BJ (cell line): ENCODE measurements around the gene HCFC1. TPM values are rescaled to one million over a fixed set of nuclear protein-coding genes. Genes with fewer than 3 reads are reported as not detected.

Experiments
- CTCF ChIA-PET: fragments of 350-600 bp; formaldehyde crosslinking; extraction: SDS; loops from one replicate; lab custom pipeline; 2021; ENCODE audit warnings: antibody characterized with exemption, inconsistent platforms; lab: Yijun Ruan, JAX
- POLR2A ChIA-PET: fragments of 300-600 bp; sonication (Branson Sonifier 250); formaldehyde crosslinking; extraction: SDS; loops from one replicate; lab custom pipeline; 2021; ENCODE audit warnings: antibody characterized with exemption; lab: Charles Lee
- DNase-seq: peaks from one replicate; pipeline ENCODE4 v3.0.0-alpha.2; 2011; ENCODE audit warnings: low read depth
- H3K27me3 ChIP-seq: 2 replicates; pipeline ENCODE4 v1.6.0; 2011; ENCODE audit warnings: low read length; ENCODE audit not compliant: control insufficient read depth, insufficient read depth
- H3K36me3 ChIP-seq: 2 replicates; pipeline ENCODE4 v1.5.1; 2011; ENCODE audit warnings: low read length; ENCODE audit not compliant: control insufficient read depth, insufficient read depth
- H3K4me3 ChIP-seq: 2 replicates; pipeline ENCODE4 v1.5.1; 2011; ENCODE audit warnings: low read depth, mild to moderate bottlenecking, control low read depth, low read length
- polyA plus RNA-seq: library from polyadenylated mRNA; depleted of rRNA; stranded (reverse); fragments of >200 nt; gene quantifications from 2 replicates; pipeline ENCODE4 v1.2.3, GENCODE V29; 2011
- TF ChIP-seq, protein P1 (sequence below): IDR thresholded peaks from 2 replicates; pipeline ENCODE4 v1.5.1; 2011; ENCODE audit warnings: low read depth, mild to moderate bottlenecking, control low read depth, inconsistent platforms, low read length, moderate library complexity; ENCODE audit not compliant: insufficient read depth

HCFC1 gene
- polyA plus RNA-seq, 1 experiment, result 3.3 TPM

DNA sequence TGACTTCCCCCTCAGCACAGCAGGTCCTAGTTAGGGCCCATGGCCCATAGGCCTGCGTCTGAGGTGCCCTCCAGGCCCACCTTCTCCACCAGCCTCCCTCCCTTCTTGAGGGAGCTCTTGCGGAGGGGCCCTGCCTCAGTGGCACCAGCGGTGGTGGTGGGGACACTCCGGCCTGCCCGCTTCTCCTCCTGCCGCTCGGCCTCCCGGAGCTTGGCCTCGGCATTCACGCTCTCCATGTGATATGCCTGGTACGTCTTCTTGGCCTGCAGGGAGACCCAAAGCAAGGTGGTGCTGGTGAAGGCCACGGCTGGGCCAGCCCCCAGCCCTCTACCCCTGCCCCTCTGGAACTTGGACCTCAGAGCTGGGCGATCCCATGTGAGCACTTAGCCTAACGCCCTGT is 51.1 kb downstream of the HCFC1 start:
- TF ChIP-seq, protein P1, sequence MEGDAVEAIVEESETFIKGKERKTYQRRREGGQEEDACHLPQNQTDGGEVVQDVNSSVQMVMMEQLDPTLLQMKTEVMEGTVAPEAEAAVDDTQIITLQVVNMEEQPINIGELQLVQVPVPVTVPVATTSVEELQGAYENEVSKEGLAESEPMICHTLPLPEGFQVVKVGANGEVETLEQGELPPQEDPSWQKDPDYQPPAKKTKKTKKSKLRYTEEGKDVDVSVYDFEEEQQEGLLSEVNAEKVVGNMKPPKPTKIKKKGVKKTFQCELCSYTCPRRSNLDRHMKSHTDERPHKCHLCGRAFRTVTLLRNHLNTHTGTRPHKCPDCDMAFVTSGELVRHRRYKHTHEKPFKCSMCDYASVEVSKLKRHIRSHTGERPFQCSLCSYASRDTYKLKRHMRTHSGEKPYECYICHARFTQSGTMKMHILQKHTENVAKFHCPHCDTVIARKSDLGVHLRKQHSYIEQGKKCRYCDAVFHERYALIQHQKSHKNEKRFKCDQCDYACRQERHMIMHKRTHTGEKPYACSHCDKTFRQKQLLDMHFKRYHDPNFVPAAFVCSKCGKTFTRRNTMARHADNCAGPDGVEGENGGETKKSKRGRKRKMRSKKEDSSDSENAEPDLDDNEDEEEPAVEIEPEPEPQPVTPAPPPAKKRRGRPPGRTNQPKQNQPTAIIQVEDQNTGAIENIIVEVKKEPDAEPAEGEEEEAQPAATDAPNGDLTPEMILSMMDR, result no peak
- CTCF ChIA-PET, result interaction anchor here (0.7 kb wide), 1 partner anchor 128 kb away, joined by 3 read pairs; no protein-coding TSS in a partner anchor
- no peaks in the 10 kb centered on the region for H3K27me3 ChIP-seq
- no peak overlapping the region for H3K4me3 ChIP-seq
- POLR2A ChIA-PET, result no interaction called here
- no peaks in the 10 kb centered on the region for H3K36me3 ChIP-seq
- no peak for DNase-seq

- DNase-seq, result no peak
- no peak overlapping the region for H3K4me3 ChIP-seq
- TF ChIP-seq, protein P1, result no peak
- no peaks in the 10 kb centered on the region for H3K27me3 ChIP-seq
- no peaks in the 10 kb centered on the region for H3K36me3 ChIP-seq
- ChIA-PET POLR2A (no interaction called here), CTCF (no interaction called here)
Measured at GRCh38 chrX:153919281-153919680, 52.3 kb downstream of the HCFC1 start.

DNA sequence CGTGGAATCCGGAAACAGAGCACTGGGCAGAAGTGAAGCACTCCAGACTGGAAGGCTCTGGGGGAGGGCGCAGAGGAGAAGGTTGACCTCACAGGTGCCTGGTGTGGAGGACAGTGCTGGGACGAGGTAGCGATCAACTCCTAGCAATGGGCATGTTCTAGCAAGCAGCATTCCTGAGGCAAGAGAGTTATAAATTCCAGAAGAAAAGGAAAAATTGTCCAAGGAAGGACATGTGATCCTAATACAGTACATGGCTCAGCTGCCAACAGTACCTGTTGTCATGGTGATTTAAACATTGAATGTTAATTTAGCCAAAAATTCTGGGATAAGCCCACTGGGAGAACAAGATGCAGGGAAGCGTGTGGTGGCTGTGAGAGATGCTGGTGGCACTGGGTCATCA is 53.7 kb downstream of the HCFC1 start:
- CTCF ChIA-PET, result no interaction called here
- H3K4me3 ChIP-seq, result no peak overlapping the region
- no peak for DNase-seq
- no peaks in the 10 kb centered on the region for H3K36me3 ChIP-seq
- POLR2A ChIA-PET, result no interaction called here
- H3K27me3 ChIP-seq, result no peaks in the 10 kb centered on the region
- TF ChIP-seq, protein P1, result no peak

GRCh38 chrX:153913701-153914100 is 57.9 kb downstream of the HCFC1 start:
- DNase-seq, result no peak
- ChIA-PET CTCF (interaction anchor here (1.0 to 5.1 kb wide), 2 partner anchors 9 to 13 kb away, joined by 4 to 26 read pairs; no protein-coding TSS in a partner anchor), POLR2A (no interaction called here)
- Histone ChIP-seq H3K36me3 (no peaks in the 10 kb centered on the region), H3K4me3 (no peak overlapping the region), H3K27me3 (no peaks in the 10 kb centered on the region)
- TF ChIP-seq, protein P1, result no peak

- H3K27me3 ChIP-seq, result no peaks in the 10 kb centered on the region
- H3K4me3 ChIP-seq, result no peak overlapping the region
- CTCF ChIA-PET, result interaction anchor here (1.0 to 5.1 kb wide), 3 partner anchors 9 to 13 kb away, joined by 4 to 26 read pairs (median 4); no protein-coding TSS in a partner anchor
- H3K36me3 ChIP-seq, result no peaks in the 10 kb centered on the region
- TF ChIP-seq, protein P1, result no peak
- POLR2A ChIA-PET, result no interaction called here
- DNase-seq, result no peak
Measured at GRCh38 chrX:153913211-153913610, 58.4 kb downstream of the HCFC1 start.
